NCI-H2081 treated with DMSO at 0.1 percent for 48 hours (cell line): ENCODE measurements around the gene GRIK5.

Source experiments
- DNase-seq: peaks from one replicate; lab custom pipeline; 2025; lab: John Stamatoyannopoulos, UW

Gene GRIK5

DNA sequence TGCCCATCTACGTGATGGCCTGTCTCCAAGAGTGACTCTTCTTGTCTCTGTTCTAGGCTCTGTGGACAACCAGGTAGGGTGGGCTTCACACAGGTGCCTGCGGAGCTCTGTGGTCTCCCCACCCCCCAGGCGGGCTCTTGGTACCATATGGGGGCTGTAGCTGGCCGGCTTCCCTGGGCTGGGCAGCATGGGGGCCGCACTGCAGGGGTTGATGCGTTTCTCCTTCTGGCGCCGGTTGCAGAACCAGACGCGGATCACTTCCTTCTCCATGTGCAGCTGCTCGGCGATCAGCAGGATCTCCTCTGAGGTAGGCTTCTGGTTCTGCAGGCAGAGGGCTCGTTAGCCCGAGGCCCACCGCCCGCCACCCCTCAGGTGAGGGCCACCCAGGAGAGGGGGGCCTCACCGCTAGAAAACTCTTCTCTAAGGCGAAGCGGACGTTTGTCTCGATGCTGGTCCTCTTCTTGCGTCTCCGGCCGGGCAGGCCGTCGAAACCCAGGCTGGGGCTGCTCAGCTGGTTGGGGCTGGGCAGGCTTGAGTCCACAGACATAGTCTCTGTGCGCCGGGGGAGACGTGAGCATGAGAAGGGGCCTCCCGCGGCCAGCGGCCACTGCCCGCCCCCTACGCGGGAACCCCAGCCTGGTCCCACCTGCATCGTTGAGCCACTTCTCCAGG lies 25.3 kb upstream of the GRIK5 start:
- no peak for DNase-seq

DNA sequence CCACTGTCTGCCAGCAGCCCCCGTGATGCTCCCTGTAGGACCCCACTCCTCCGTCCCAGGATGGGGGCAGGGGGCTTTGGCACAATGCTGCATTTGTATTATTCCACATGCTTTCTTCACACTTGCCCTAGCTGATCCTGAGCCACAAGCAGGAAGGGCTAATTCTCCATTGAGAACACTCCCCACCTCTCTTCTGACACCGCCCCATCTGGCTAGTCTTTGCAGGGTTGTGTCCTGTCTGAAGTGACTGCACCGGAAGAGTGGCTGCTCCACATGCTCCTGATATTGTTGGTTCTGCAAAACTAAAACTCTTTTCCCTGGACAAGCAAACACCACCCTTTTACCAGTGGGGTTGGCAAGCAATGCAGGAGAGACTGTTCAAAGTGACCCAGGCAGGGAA lies 23.9 kb upstream of the GRIK5 start:
- no peak for DNase-seq

DNA sequence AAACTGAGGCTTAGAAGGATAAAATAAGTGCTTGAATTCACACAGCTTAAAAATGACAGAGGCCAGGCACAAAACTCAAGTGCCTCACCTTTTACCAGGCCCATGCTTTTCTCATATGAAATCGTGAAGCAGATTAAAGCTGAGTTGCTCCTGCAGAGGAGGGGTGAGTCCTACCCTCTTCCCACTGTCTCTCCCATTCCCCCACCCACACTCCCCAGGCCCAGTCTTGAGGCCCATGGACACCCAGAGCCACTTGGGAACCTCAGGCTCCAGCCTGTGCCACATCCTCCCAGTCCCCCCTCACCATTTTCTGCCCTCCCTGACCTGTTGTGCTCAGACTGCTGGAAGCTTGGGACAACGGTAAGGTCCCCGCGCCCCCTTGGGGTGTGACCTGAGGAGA lies 23.5 kb upstream of the GRIK5 start:
- no peak for DNase-seq

DNA sequence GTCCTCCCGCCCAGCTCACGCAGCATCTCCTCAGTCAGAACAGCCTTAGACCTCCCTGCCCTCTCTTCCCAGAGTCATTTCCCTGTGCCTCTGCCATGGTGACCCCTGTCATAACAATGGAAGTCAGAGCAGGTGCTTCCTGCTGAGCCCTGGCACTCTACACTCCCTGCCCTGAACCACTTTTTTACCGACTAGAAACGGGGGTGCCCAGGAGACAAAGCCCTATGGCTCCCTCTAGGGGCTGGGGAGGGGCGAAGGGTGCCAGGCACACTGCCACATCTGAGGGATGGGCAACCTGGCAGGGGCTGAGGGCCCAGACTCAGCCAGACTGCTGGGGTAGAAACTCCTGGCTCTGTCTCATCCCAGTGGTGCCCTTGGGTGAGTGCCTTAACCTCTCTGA lies 22.3 kb upstream of the GRIK5 start:
- no peak for DNase-seq

DNA sequence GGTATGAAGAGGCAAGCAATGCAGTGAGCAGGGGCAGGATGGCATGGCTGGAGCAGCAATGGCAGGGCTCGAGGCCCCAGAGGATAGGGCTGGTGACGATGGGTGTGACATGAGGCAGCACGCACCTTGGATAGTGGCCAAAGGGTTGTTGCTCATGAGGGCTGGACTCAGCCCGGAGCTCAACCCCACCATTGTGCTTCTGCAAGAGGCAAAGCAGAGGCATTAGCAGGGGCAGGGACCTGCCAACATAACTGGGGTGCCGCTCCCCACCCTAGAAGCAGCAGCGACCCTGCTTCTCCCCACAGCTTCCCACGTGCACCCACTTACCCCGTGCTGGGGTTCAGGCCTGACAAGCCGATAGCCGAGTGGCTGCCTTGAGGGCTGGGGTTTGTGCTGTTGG lies 21.7 kb upstream of the GRIK5 start:
- no peak for DNase-seq

DNA sequence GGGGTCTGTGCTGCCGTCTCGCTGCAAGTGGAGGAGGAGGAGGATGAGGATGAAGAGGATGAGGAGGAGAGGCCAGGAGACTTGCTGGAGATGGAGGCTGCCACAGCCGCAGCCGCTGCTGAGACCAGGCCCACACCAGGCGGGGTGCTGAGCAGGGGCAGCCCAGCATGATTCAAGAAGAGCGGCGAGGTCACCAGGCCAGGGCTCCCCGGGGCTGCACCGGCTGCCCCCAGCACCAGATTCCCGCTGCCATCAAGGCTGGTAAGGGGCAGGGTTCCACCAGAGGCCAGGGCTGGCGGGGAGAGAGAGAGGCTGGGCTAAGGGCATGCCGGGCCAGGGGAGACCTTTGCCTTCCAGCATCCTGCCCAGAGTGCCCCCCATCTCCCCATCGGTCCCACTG lies 21.3 kb upstream of the GRIK5 start:
- DNase-seq, result no peak

DNA sequence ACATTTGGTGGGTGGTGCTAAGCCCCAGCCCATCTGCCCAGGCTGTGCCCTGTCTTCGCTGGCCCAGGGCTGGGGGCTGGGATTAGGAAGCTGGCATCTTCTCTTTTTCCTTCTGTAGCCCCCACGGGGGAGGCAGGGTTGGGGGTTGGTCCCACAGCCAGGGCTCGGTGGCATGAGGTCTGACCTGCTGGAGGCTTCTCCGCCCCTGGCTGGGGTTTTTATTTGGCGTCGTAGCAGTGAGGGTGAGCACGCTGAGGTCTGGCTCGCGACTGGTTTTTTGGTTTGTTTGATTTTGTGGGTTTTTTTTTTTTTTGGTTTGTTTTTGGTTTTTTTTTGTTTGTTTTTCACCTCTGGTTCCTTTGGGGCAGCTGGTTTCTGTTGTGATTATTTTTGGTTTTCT lies 20.7 kb upstream of the GRIK5 start:
- no peak for DNase-seq

DNA sequence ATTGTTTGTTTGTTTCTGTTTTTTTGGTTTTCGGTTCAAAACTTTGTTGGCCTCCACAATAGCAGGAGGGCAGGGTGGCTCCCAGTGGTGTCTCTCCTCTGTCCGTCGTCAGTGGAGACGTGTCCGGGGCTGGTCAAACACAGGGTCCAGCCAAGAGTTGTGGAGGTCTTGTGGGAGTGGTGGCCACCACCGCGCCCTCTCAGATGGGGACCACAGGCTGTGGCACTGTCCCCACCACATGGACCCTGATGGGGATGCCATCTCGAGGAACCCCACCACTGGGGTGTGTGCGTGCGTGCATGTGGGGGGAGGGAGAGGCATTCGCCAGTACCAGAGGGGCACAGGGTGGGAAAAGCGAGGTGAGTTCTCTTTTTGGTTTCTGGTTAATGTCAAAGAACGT lies 19.8 kb upstream of the GRIK5 start:
- DNase-seq, result no peak

DNA sequence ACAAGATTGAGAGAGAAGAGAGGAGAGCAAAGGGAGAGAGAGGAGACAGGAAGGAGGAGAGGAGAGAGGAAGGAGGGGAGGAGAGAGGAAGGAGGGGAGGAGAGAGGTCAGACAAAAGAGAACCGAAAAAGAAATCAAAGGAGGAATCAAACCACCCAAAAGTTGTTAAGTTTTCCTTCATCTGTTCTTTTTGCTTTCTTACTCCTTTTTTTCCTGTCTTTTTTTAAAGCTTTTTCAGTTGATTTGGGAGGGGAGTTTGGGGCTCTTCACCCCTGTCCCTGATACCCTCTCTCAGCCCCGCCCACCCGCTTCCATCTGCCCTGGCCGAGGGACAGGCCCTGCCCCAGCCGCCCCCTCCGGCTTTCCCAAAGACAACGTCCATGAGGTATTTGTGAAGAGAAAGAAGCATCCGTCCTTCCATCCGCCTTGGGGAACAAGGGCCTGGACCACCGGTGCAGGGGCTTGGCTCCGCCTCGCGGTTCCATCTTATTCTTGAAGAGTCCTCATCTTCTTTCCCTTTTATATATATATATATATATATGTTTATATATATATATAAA lies 19.3 kb upstream of the GRIK5 start:
- no peak for DNase-seq

DNA sequence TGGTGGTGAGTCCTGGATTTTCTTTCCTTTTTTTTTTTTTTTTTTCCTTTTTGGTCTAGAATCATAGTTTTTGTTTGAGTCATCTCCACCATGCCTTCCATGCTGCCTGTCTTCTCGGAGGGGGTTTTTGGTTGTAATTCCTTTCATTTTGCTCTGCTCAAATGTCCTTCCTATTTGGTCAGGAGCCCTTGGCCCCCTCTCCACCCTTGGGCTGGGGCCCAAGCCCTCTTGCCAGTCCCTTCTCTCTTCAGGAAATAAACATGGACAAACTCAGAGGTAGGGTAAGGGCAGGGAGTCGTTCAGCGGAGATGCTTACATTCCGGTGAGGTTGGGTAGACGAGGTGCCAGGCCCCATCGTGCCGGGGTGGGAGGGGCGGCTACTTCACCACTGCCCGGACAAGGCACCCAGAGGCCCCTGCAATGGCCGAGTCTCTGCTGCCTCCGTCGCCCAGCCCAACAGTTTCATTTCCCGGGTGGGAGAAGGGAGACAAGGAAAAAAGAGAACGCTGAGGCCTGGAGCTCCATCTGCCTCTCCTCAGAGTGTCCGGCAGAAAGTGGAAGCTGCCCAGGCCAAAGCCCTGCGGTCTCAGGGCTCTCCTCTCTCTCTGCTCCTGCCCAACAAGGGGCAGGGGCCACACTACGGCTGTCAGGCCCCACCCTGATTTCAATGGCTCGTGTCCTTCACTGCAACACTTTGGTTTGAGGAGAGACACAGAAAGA lies 18.6 kb upstream of the GRIK5 start:
- no peak for DNase-seq

DNA sequence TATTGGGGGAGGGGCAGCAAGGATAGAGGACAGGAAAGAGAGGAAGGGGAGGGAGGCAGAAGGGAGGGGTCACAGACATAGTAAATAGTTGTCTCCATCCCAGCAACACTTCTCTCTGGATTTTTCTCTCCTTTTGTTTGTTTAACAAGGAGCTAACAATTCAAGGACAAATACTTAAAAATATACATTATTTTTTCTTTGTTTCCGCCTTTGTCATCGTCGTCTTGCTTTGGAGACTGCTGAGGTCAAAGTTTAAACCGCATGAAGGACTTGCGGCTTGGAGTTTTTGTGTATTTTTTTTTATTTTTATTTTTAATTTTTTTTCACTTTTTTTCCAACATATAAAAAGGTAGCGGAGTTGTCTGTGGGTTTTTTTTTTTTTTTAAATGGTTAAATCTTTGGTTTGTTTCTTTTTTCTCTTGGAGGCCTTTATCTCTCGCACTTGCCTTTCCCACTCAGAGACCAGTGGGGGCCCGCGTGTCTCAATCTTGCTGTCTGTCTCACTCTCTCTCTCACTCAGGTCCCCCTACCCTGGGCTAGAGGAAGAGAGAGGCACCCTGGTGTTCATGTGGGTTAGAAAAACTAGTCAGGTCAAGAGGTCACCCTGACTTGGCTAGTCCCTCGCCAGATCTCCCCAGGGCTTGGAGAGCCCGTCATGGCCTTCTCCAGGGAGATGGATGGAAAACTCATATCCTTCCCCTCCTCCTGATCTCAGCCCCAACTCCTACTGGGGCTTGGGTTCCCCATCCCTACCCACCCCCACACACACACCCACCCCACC lies 17.0 kb upstream of the GRIK5 start:
- no peak for DNase-seq

DNA sequence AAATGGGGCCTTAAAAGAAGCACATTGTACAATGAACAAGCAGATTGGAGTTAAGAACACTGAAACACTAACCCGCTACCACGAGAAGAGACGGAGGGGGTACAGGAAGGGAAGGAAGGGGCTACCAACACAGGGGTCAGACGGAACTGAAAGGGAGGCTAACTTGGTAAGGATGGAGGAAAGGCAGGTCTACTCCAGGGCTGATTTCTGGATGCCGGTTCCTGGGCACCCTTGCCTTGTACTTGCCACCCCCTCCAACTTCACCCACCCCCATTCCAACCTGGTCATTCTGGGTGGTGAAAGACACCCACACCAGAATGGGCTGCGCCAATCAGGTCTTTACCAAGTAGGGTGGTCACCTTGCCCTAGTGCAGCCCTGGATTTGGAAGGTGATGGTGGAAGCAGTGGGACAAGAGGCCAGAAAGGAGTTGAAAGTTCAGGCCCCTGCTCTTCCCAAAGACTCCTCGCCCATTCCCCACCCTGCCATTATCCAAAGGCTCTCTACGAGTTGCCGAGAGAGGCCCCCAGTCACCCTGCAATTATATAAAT lies 16.3 kb upstream of the GRIK5 start:
- no peak for DNase-seq

DNA sequence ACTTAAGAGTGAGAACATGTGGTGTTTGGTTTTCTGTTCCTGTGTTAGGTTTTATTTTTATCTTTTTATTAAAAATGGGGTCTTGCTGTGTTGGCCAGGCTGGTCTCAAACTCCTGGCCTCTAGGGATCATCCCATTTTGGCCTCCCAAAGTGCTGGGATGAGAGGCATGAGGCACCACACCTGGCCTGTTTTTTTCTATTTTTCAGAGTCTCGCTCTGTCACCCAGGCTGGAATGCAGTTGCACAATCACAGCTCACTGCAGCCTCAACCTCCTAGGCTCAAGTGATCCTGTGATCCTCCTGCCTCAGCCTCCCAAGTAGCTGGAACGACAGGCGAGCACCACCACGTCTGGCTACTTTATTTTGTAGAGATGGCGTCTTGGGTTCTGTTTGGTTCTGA lies 13.5 kb upstream of the GRIK5 start:
- no peak for DNase-seq

DNA sequence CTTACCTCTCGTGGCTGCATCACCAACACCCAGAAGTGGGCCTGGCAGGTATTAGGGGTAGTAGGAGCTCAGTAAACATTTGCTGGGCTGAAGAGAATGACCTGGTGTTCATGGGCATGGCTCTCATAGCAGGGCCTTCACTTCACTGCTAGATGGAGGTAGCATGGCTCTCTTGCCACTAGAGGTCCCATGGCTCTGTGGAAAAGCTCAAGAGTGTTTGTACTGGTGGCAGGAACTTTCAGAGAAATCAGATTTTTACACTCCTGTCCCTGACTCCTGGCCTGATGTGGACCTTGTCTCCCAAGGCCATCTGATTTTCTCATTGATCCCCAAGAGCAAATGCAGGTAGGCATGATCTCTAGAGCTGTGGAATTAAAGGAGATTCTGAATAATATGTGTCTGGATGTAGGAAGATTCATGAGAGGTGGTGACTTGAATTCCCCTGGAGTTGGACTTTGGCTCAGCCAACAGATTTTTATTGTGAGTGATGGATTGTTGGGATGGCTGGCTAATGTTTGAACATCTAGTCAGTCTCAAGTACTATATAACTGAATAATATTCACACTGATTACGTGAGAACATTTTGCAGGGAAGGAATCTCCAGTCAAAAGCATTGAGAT lies 11.7 kb upstream of the GRIK5 start:
- DNase-seq, result no peak

DNA sequence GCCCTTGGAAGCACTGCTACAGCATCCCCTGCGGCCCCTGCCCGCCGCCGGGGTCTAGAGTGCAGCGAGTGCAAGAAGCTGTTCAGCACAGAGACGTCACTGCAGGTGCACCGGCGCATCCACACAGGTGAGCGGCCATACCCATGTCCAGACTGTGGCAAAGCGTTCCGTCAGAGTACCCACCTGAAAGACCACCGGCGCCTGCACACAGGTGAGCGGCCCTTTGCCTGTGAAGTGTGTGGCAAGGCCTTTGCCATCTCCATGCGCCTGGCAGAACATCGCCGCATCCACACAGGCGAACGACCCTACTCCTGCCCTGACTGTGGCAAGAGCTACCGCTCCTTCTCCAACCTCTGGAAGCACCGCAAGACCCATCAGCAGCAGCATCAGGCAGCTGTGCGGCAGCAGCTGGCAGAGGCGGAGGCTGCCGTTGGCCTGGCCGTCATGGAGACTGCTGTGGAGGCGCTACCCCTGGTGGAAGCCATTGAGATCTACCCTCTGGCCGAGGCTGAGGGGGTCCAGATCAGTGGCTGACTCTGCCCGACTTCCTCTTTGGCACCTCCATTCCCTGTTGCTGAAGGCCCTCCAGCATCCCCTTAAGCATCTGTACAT lies 10.9 kb upstream of the GRIK5 start:
- no peak for DNase-seq

DNA sequence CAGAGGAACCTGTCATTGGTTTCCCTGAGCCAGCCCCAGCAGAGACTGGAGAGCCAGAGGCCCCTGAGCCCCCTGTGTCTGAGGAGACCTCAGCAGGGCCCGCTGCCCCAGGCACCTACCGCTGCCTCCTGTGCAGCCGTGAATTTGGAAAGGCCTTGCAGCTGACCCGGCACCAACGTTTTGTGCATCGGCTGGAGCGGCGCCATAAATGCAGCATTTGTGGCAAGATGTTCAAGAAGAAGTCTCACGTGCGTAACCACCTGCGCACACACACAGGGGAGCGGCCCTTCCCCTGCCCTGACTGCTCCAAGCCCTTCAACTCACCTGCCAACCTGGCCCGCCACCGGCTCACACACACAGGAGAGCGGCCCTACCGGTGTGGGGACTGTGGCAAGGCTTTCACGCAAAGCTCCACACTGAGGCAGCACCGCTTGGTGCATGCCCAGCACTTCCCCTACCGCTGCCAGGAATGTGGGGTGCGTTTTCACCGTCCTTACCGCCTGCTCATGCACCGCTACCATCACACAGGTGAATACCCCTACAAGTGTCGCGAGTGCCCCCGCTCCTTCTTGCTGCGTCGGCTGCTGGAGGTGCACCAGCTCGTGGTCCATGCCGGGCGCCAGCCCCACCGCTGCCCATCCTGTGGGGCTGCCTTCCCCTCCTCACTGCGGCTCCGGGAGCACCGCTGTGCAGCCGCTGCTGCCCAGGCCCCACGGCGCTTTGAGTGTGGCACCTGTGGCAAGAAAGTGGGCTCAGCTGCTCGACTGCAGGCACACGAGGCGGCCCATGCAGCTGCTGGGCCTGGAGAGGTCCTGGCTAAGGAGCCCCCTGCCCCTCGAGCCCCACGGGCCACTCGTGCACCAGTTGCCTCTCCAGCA lies 10.1 kb upstream of the GRIK5 start:
- DNase-seq, result no peak

DNA sequence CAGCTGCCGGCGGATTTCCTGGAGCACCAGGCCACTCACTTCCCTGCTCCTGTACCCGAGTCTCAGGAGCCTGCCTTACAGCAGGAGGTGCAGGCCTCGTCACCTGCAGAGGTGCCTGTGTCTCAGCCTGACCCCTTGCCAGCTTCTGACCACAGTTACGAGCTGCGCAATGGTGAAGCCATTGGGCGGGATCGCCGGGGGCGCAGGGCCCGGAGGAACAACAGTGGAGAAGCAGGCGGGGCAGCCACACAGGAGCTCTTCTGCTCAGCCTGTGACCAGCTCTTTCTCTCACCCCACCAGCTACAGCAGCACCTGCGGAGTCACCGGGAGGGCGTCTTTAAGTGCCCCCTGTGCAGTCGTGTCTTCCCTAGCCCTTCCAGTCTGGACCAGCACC lies 9.3 kb upstream of the GRIK5 start:
- no peak for DNase-seq

DNA sequence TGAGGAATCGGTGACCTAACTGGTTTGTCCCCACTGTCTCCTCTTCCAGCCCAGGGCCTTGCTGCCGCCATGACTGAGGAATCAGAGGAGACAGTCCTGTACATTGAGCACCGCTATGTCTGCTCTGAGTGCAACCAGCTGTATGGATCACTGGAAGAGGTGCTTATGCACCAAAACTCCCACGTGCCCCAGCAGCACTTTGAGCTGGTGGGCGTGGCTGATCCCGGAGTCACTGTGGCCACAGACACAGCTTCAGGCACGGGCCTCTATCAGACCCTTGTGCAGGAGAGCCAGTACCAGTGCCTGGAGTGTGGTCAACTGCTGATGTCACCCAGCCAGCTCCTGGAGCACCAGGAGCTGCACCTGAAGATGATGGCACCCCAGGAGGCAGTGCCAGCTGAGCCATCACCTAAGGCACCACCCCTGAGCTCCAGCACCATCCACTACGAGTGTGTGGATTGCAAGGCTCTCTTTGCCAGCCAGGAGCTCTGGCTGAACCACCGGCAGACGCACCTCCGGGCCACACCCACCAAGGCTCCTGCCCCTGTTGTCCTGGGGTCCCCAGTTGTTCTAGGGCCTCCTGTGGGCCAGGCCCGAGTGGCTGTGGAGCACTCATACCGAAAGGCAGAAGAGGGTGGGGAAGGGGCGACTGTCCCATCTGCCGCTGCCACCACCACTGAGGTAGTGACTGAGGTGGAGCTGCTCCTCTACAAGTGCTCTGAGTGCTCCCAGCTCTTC lies 8.7 kb upstream of the GRIK5 start:
- no peak for DNase-seq

DNA sequence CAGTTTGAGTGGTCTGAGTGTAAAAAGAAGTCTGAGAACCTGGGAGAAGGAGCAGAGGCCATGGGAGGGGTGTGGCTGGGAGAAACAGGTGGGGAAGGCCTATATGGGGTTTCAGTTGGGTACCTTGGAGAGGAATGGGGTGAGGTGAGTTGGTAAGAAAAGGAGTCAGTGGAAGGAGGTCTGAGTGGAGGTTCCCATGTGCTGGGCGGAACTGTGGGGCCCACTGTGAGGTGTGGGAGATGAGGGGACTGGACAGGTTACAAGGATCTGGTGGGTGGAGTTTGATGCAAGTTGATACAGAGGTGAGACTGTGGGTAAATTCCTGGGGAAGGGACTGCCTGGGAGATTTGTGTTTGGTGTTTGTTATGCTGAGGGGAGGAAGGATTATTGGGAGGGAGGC lies 8.1 kb upstream of the GRIK5 start:
- DNase-seq, result no peak

DNA sequence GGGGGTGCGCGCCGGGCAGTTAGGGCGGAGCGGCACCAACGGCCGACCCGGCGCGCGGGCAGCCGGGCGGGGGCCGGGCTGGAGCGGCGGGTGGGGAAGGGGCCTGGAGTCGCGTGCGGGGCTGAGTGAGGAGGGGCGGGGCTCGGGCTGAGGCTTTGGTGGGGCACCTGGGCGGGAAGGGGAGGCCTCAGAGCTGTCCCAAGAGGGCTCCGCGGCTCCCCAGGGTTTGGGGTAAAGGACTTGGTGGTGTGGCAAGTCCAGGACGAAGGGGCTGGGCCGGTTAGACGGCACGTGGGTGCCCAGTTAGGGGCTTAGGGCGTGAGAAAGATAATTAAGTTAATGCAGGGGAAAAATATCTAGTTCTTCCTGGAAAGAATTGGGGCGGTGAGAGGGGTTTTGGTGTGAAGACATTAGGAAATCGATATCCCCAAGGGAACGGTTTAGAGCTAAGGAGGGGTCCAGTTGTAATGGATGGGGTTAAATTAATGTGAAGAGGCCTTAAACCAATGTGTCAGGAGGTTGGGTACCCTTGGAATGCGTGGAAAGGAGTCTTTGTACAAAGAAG lies 6.5 kb upstream of the GRIK5 start:
- DNase-seq, result no peak
